IMR-90 (cell line): ENCODE measurements around the gene OXSM. TPM values are rescaled to one million over a fixed set of nuclear protein-coding genes. Genes with fewer than 3 reads are reported as not detected.

Source experiments
- BHLHE40 ChIP-seq: fragments of 150-350 bp; IDR thresholded peaks from 2 replicates; pipeline ENCODE4 v1.6.1; 2016; ENCODE audit warnings: mild to moderate bottlenecking, low read depth, low read length
- FOS ChIP-seq: fragments of 150-350 bp; IDR thresholded peaks from 2 replicates; pipeline ENCODE4 v1.6.1; 2016; ENCODE audit warnings: low read depth, low read length
- MAFK ChIP-seq: IDR thresholded peaks from 2 replicates; pipeline ENCODE4 v1.6.1; 2012; ENCODE audit warnings: low read depth, low read length, improper control_type of control experiment
- RFX5 ChIP-seq: IDR thresholded peaks from 2 replicates; pipeline ENCODE4 v1.8.0; 2012; ENCODE audit warnings: low read depth, mild to moderate bottlenecking, low read length, moderate library complexity
- polyA plus RNA-seq, 3 experiments: library from polyadenylated mRNA; depleted of rRNA; stranded (reverse); fragments of >200 nt; gene quantifications; 2 replicates each; pipeline ENCODE4 v1.2.3, GENCODE V29; 2012; ENCODE audit warnings: low replicate concordance in 1 of 3
- total RNA-seq: library from RNA; depleted of rRNA; stranded (reverse); fragments of >200 nt; gene quantifications from 2 replicates; pipeline ENCODE4 v1.2.3, GENCODE V29; 2012
- TF ChIP-seq, protein P1 (sequence below): conservative IDR thresholded peaks from 2 replicates; pipeline ENCODE4 v1.5.1; 2012; ENCODE audit warnings: mild to moderate bottlenecking, low read depth, low read length, improper control_type of control experiment

Gene OXSM
- total and polyA plus RNA-seq, 2 of the 4 experiments (the other 2 are of a cell fraction): 11.4 to 15.4 TPM

DNA sequence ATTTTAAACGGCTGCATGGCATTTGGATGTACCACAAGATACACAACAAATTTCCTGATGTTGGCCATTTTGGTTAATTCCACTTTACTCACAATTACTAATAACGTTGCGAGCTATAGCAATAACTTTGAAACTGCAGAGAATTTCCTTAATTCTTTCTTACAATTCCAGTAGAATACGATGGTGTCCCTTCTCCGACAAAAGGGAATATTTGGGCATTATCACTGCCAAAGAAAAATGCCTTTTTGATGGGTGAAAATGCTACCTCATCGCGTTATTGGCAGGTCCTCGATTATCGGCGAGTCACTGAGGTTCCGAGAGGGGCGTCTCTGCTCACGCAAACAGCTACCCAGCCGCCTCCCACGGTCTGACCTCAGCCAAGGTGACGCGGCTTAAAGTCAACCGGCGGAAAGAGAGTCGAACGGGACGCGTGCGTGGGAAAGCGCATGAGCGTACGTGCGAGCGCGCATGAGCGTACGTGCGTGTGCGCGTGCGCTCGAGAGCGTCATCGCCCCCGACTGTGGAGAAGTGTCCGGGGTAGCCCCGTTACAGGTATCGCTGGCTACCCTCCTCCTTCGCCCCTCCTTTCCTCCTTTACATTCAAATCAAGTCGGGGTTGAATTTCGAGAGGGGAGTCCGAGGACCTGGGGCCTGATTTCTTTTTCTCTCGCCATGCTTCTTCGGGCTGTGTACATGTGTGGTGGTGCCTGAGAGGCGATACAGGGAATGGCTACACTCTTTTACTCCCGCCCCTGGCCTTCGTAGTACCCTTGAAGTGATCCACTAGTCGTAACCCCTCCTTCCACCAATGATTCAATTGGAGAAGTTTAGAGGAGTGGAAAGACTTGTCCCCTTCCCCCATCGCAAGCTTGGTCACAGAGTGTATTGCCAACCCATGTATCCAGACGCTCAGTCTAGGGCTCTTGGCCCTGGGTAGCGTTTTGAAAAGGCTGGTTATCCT, at the start of gene OXSM (continued):
- TF ChIP-seq, protein P1, sequence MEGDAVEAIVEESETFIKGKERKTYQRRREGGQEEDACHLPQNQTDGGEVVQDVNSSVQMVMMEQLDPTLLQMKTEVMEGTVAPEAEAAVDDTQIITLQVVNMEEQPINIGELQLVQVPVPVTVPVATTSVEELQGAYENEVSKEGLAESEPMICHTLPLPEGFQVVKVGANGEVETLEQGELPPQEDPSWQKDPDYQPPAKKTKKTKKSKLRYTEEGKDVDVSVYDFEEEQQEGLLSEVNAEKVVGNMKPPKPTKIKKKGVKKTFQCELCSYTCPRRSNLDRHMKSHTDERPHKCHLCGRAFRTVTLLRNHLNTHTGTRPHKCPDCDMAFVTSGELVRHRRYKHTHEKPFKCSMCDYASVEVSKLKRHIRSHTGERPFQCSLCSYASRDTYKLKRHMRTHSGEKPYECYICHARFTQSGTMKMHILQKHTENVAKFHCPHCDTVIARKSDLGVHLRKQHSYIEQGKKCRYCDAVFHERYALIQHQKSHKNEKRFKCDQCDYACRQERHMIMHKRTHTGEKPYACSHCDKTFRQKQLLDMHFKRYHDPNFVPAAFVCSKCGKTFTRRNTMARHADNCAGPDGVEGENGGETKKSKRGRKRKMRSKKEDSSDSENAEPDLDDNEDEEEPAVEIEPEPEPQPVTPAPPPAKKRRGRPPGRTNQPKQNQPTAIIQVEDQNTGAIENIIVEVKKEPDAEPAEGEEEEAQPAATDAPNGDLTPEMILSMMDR: no peak
- TF ChIP-seq MAFK (peak; percentile 42), FOS (peak; percentile 74), BHLHE40 (peak; percentile 78), RFX5 (no peak)
